LNCAP (cell line): ENCODE measurements around the gene VILL.

Source experiments
- TF ChIP-seq, protein P1 (sequence below): fragments of 450-650 bp; IDR thresholded peaks from 2 replicates; pipeline ENCODE4 v1.5.1; 2017; ENCODE audit warnings: mild to moderate bottlenecking

VILL gene

DNA sequence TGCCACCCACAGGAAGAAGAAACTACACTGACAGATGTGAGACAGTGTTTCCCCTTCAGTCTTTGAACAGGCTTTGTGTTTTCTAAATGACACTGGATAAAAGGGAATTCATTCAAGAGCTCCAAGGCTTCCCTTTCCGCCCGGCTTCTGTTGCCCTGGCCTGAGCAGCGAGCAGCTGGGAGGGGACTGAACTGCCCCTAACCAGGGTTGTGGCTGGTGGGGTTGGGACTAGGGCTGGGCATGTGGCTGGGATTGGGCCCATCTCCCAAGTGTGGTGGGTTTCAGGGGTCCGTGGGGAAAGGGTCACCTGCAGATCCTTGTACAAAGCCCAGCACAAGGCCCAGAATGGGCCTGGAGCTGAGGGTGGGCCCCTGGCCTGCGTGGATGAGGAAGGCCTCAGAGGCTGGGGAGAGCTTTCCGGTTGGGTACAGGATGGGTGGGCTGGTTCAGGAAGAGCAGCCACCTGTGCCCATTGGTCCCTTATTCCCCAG is 10.4 kb downstream of the VILL start:
- TF ChIP-seq, protein P1, sequence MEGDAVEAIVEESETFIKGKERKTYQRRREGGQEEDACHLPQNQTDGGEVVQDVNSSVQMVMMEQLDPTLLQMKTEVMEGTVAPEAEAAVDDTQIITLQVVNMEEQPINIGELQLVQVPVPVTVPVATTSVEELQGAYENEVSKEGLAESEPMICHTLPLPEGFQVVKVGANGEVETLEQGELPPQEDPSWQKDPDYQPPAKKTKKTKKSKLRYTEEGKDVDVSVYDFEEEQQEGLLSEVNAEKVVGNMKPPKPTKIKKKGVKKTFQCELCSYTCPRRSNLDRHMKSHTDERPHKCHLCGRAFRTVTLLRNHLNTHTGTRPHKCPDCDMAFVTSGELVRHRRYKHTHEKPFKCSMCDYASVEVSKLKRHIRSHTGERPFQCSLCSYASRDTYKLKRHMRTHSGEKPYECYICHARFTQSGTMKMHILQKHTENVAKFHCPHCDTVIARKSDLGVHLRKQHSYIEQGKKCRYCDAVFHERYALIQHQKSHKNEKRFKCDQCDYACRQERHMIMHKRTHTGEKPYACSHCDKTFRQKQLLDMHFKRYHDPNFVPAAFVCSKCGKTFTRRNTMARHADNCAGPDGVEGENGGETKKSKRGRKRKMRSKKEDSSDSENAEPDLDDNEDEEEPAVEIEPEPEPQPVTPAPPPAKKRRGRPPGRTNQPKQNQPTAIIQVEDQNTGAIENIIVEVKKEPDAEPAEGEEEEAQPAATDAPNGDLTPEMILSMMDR: no peak

DNA sequence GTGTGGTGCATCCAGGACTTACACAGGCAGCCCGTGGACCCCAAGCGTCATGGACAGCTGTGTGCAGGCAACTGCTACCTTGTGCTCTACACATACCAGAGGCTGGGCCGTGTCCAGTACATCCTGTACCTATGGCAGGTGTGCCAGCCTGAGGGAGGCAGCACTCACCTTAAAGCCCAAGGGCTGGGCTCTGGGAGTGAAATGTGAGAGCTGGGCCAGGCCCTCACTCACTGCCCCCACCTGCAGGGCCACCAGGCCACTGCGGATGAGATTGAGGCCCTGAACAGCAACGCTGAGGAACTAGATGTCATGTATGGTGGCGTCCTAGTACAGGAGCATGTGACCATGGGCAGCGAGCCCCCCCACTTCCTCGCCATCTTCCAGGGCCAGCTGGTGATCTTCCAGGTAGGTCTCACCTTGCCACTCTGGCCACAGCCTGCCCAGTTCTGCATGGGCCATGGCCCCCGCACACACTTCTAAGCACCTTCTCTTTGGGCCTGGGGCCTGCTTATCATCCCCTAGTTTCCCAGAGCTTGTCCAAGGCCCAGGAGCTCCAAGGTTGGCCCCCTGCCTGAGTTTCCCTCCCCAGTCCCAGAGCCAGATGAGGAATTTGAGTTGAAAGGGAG is 11.0 kb downstream of the VILL start:
- TF ChIP-seq, protein P1: peak; percentile 57

DNA sequence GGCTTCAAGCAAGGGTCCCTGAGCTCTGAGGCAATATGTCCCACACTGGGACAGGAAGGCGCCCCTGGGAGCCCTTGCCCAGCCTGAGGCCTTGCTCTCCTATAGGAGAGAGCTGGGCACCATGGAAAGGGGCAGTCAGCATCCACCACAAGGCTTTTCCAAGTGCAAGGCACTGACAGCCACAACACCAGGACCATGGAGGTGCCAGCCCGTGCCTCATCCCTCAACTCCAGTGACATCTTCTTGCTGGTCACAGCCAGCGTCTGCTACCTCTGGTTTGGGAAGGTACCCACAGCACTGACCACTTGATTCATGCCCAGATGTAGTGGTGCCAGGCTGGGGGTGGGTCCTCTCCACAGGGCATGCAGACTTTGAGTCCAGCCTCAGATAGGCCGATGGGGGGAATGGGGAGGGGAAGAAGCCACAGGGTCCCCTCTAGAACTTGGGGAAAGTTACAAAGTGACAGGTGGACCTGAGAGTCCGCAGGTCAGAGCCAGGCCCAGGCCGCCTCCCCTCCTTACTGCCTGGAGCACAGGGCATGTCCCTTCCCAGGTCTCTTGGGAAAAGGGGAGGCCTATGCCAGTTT is 11.8 kb downstream of the VILL start:
- TF ChIP-seq, protein P1: no peak

DNA sequence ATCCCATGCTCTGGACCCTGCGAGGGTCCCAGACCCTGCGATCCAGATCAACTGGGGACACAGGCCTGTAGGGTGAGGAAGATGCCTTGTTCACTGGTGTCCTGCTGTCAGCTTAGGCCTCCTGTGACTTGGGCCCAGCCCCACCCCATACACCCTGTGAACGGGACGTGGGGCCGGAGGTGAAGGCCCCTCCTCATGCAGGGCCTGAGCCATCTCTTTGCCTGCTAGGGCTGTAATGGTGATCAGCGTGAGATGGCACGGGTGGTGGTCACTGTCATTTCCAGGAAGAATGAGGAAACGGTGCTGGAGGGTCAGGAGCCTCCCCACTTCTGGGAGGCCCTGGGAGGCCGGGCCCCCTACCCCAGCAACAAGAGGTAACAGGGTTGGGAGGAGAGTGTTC is 12.4 kb downstream of the VILL start:
- TF ChIP-seq, protein P1: no peak

DNA sequence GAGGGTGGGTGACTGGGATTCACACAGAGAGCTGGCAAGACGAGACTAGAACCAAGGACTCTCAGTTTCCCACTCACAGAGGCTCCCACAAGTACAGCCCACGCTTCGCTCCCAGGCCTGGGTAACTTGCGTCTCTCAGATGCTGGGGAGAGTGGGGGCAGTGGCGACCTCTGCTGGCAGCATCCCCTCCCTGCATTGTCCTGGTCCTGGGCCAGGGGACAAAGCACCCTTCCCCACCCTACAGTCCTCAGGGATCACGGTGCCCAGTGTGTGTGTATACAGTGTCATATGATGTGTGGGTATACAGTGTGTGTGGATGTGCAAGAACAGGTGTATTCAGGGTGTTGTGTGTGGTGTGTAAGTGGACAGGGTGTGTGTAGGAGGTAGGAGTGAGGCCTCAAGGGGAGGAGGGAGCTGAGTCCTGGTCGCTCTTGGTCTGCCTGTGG is 12.8 kb downstream of the VILL start:
- TF ChIP-seq, protein P1: peak; percentile 94

DNA sequence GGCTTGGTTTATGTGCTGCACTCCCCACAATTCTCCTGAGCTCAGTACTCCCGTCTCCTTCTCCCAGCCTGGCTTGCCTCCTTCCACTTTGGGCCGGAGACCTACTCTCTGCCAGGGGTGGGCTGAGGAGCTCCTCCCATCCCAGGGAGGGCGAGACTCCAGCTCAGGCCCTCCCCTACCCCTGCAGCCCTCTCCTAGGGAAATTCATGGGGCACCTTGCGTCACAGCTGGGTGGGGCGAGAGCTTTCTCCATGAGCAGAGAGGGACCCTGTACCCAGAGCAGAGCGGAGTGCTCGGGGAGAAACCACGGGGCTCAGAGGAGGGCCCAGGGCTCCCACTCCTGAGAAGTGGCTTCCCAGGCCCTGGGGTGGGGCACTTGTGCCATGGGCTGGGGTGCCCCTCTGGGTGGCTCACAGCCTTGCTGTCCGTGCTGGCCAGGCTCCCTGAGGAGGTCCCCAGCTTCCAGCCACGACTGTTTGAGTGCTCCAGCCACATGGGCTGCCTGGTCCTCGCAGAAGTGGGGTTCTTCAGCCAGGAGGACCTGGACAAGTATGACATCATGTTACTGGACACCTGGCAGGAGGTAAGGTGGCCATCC is 13.3 kb downstream of the VILL start:
- TF ChIP-seq, protein P1: no peak

DNA sequence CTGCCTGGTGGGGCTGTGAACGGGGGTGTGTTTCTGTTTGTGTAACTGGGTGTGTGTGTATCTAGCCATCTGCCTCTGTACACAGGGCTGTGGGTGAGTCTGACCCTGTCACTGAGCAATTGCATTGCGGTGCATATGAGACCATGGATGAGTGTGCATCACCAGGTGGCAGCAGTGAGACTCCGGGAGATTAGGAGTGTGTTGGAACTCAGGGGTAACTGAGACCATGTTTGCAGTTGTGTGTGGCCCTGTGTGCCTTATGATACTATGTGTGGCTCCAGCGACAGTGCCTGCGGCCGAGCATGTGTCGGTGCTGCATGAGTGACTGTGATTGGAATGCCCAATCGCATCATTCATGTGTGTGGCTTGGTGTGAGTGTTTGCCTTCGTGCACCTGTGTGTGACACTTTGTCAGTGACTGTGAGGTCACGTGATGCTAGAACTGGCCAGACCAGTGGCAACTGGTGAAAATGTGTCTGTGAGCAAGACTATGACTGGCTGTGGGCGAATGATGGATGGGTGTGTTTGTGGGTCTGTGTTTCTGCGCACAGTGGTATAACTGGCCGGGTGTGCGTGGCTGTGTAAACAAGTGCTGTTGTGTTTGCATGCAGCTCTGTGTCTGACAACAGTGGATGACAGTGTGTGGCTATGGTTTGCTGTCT is 14.0 kb downstream of the VILL start:
- TF ChIP-seq, protein P1: peak; percentile 84
